GM19351 (cell line): ENCODE data around the gene EFEMP2.
"Not testable (repeated sequence)": the region's sequence is repeated elsewhere in the genome, so short reads cannot be mapped to it uniquely, and the experiment has no call there.

Source experiments
- ATAC-seq: cut with Tn5 transposase; IDR thresholded peaks from one replicate; pipeline ENCODE4 v1.9.1; 2021; ENCODE audit warnings: mild to moderate bottlenecking, moderate library complexity; ENCODE audit not compliant: unreplicated experiment

EFEMP2 gene

GRCh38 chr11:65833297-65834030 lies 39.1 kb downstream of the EFEMP2 start, which contains the start of gene SNX32:
SNX32 (plus strand) TSS chr11:65833963; CDS start chr11:65834066, 103 bp downstream.
- peak; percentile 93 for ATAC-seq

- not testable (repeated sequence) for ATAC-seq
Measured at GRCh38 chr11:65832231-65832630, 40.4 kb downstream of the EFEMP2 start.

GRCh38 chr11:65829459-65829858 lies 43.1 kb downstream of the EFEMP2 start:
- ATAC-seq: no peak

GRCh38 chr11:65826984-65827735 lies 45.4 kb downstream of the EFEMP2 start:
- ATAC-seq: no peak

- no peak for ATAC-seq
Measured at GRCh38 chr11:65822776-65823528, 49.6 kb downstream of the EFEMP2 start.

GRCh38 chr11:65821107-65821506 lies 51.5 kb downstream of the EFEMP2 start:
- no peak for ATAC-seq

GRCh38 chr11:65817835-65818680 lies 54.5 kb downstream of the EFEMP2 start:
- ATAC-seq: no peak

- ATAC-seq: no peak
Measured at GRCh38 chr11:65817312-65817834, 55.2 kb downstream of the EFEMP2 start.

GRCh38 chr11:65816696-65817095 lies 55.9 kb downstream of the EFEMP2 start:
- no peak for ATAC-seq
